Fibroblast of lung (primary cell): ENCODE measurements around the gene LMNTD1. TPM values are rescaled to one million over a fixed set of nuclear protein-coding genes. Genes with fewer than 3 reads are reported as not detected.

Experiments
- DNase-seq, 2 donors: peaks; one replicate each; pipeline versions ENCODE4 v3.0.0 to v3.0.0-alpha.2; 2010; ENCODE audit warnings: low read depth in 2 of 2
- H2AFZ ChIP-seq: 2 replicates; pipeline ENCODE4 v1.5.1; 2012; ENCODE audit warnings: low read length, control low read depth, inconsistent platforms
- H3K27ac ChIP-seq: 2 replicates; pipeline ENCODE4 v1.5.1; 2011; ENCODE audit warnings: low read length, control low read depth; ENCODE audit not compliant: insufficient read depth
- H3K27me3 ChIP-seq: 2 replicates; pipeline ENCODE4 v1.5.1; 2011; ENCODE audit warnings: mild to moderate bottlenecking, low read length; ENCODE audit not compliant: control insufficient read depth, insufficient read depth
- H3K36me3 ChIP-seq: 2 replicates; pipeline ENCODE4 v1.5.1; 2011; ENCODE audit warnings: low read length; ENCODE audit not compliant: control insufficient read depth, insufficient read depth
- H3K4me1 ChIP-seq: 2 replicates; pipeline ENCODE4 v1.5.1; 2011; ENCODE audit warnings: low read length; ENCODE audit not compliant: control insufficient read depth, insufficient read depth; ENCODE audit errors: extremely low read depth
- H3K4me2 ChIP-seq: 2 replicates; pipeline ENCODE4 v1.5.1; 2011; ENCODE audit warnings: low read length, control low read depth; ENCODE audit not compliant: insufficient read depth; ENCODE audit errors: extremely low read depth
- H3K4me3 ChIP-seq, 4 experiments: fragments of 200-600 bp in 1 of 4; sonication (generic) in 1 of 4; replicated peaks in 1 of 4; 2 replicates each; pipeline ENCODE4 v1.5.1; 2011 to 2016; ENCODE audit warnings: low read length in 4 of 4, low read depth in 3 of 4, mild to moderate bottlenecking in 3 of 4, control low read depth in 2 of 4, inconsistent platforms in 1 of 4, mixed read lengths in 1 of 4; ENCODE audit not compliant: insufficient read depth in 1 of 4; ENCODE audit errors: control extremely low read depth in 1 of 4
- H3K79me2 ChIP-seq: 2 replicates; pipeline ENCODE4 v1.5.1; 2012; ENCODE audit warnings: mild to moderate bottlenecking, low read length, inconsistent platforms; ENCODE audit not compliant: control insufficient read depth, insufficient read depth
- H3K9ac ChIP-seq: 2 replicates; pipeline ENCODE4 v1.5.1; 2011; ENCODE audit warnings: mild to moderate bottlenecking, low read length, control low read depth; ENCODE audit not compliant: insufficient read depth
- H3K9me3 ChIP-seq: 2 replicates; pipeline ENCODE4 v1.5.1; 2012; ENCODE audit warnings: low read depth, low read length; ENCODE audit not compliant: control insufficient read depth, insufficient read depth
- H4K20me1 ChIP-seq: 2 replicates; pipeline ENCODE4 v1.5.1; 2011; ENCODE audit warnings: low read length; ENCODE audit not compliant: control insufficient read depth, insufficient read depth; ENCODE audit errors: extremely low read depth
- CTCF ChIP-seq, 2 donors: IDR thresholded peaks in 1 of 2; conservative IDR thresholded peaks in 1 of 2; 1 replicate in 1 of 2; 2 replicates in 1 of 2; pipeline ENCODE4 v1.5.1; 2011 to 2012; ENCODE audit warnings: low read length in 2 of 2, control low read depth in 1 of 2, inconsistent platforms in 1 of 2, low read depth in 1 of 2, mild to moderate bottlenecking in 1 of 2
- EZH2 ChIP-seq: IDR thresholded peaks from 2 replicates; pipeline ENCODE4 v1.5.1; 2012; ENCODE audit warnings: low read length, control low read depth, mild to moderate bottlenecking; ENCODE audit errors: missing control alignments
- polyA plus RNA-seq, 2 donors: library from polyadenylated mRNA; depleted of rRNA in 1 of 2; stranded (reverse) in 1 of 2; unstranded in 1 of 2; fragments of >200 nt; gene quantifications; 2 replicates each; pipeline ENCODE4 v1.2.1, GENCODE V29; 2011 to 2012; ENCODE audit warnings: missing spikeins in 1 of 2
- total RNA-seq: library from RNA; depleted of rRNA; stranded (reverse); fragments of >200 nt; gene quantifications from 2 replicates; pipeline ENCODE4 v1.2.1, GENCODE V29; 2014

LMNTD1 gene
- total and polyA plus RNA-seq, 2 donors (not counting 1 experiment from before 2014, with no cell fraction given): not detected

- no peak overlapping the region for H3K9ac ChIP-seq
- no peak overlapping the region for H3K27ac ChIP-seq
- H3K36me3 ChIP-seq: no peaks in the 10 kb centered on the region
- H4K20me1 ChIP-seq: no peaks in the 10 kb centered on the region
- no peaks in the 10 kb centered on the region for H3K9me3 ChIP-seq
- no peak overlapping the region for H3K4me2 ChIP-seq
- no peaks in the 10 kb centered on the region for H3K27me3 ChIP-seq
- no peaks in the 10 kb centered on the region for H3K79me2 ChIP-seq
- no peak overlapping the region for H3K4me3 ChIP-seq
- no peaks in the 10 kb centered on the region for H3K4me1 ChIP-seq
- peak; percentile 78 to 83 for DNase-seq
- H2AFZ ChIP-seq: no peak overlapping the region
- TF ChIP-seq EZH2 (no peak), CTCF (conservative IDR thresholded peaks at IDR 0.05 in 1 of 2, IDR thresholded peaks at IDR 0.05 in 1 of 2; ENCODE audit: low read depth in 1 of 2, low read length in 2 of 2) (no peak)
Measured at GRCh38 chr12:25585021-25585523, 32.0 kb upstream of the LMNTD1 start.

GRCh38 chr12:25584596-25584995, 31.5 kb upstream of the LMNTD1 start:
- Histone ChIP-seq H4K20me1 (no peaks in the 10 kb centered on the region), H3K9ac (no peak overlapping the region), H3K4me1 (no peaks in the 10 kb centered on the region), H3K36me3 (no peaks in the 10 kb centered on the region), H3K27me3 (no peaks in the 10 kb centered on the region), H2AFZ (no peak overlapping the region), H3K27ac (no peak overlapping the region), H3K4me3 (no peak overlapping the region), H3K4me2 (no peak overlapping the region), H3K79me2 (no peaks in the 10 kb centered on the region), H3K9me3 (no peaks in the 10 kb centered on the region)
- no peak for TF ChIP-seq EZH2
- TF ChIP-seq CTCF (conservative IDR thresholded peaks at IDR 0.05 in 1 of 2, IDR thresholded peaks at IDR 0.05 in 1 of 2; ENCODE audit: low read depth in 1 of 2, low read length in 2 of 2): no peak
- no peak for DNase-seq

GRCh38 chr12:25583545-25583944, 30.5 kb upstream of the LMNTD1 start:
- no peaks in the 10 kb centered on the region for H3K4me1 ChIP-seq
- no peak overlapping the region for H3K4me2 ChIP-seq
- no peak overlapping the region for H3K27ac ChIP-seq
- H3K36me3 ChIP-seq: no peaks in the 10 kb centered on the region
- no peak overlapping the region for H2AFZ ChIP-seq
- no peak overlapping the region for H3K9ac ChIP-seq
- H3K9me3 ChIP-seq: no peaks in the 10 kb centered on the region
- no peaks in the 10 kb centered on the region for H4K20me1 ChIP-seq
- no peak overlapping the region for H3K4me3 ChIP-seq
- H3K79me2 ChIP-seq: no peaks in the 10 kb centered on the region
- no peaks in the 10 kb centered on the region for H3K27me3 ChIP-seq
- TF ChIP-seq CTCF (conservative IDR thresholded peaks at IDR 0.05 in 1 of 2, IDR thresholded peaks at IDR 0.05 in 1 of 2; ENCODE audit: low read depth in 1 of 2, low read length in 2 of 2) (peak in 1 of 2 donors; percentile 33), EZH2 (no peak)
- DNase-seq: peak; percentile 34 to 44
